22Rv1 (cell line): ENCODE results near the gene DMRTB1.

ENCODE experiments used
- H3K27ac ChIP-seq: fragments of 450-650 bp; 2 replicates; pipeline ENCODE4 v1.5.1; 2017
- ZFX ChIP-seq: fragments of 450-650 bp; IDR thresholded peaks from 2 replicates; pipeline ENCODE4 v1.6.1; 2017; ENCODE audit warnings: antibody characterized with exemption, borderline replicate concordance
- TF ChIP-seq, protein P1 (sequence below): fragments of 450-650 bp; IDR thresholded peaks from 2 replicates; pipeline ENCODE4 v1.5.1; 2017; ENCODE audit warnings: mild to moderate bottlenecking

Gene DMRTB1

DNA sequence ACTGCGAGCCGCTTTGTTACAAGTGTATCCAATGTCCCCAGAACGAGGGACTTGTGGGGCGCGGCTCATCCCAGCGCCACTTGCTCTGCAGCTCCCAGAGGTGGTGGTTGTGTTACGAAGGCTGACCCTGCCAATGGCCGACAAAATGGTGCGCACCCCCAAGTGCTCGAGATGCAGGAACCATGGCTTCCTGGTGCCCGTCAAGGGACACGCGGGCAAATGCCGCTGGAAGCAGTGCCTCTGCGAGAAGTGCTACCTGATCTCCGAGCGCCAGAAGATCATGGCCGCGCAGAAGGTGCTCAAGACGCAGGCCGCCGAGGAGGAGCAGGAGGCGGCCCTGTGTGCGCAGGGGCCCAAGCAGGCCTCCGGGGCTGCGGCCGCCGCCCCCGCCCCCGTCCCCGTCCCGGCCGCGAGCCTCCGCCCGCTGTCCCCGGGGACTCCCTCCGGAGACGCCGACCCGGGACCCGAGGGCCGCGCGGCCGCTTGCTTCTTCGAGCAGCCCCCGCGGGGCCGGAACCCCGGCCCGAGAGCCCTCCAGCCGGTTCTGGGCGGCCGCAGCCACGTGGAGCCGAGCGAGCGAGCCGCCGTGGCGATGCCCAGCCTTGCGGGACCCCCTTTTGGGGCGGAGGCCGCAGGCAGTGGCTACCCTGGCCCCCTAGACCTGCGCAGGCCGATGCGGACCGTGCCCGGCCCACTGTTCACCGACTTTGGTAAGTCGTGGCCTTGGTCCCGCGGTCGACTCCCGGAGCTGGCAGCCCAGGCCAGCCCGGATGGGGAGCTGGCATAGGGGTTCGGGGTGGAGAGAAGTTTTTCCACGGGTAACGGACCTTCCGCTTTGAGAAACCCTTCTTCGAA, at the start of gene DMRTB1:
TSS of gene DMRTB1 (plus strand) at position 79 of the 855 bp plus-strand sequence. CDS start at position 134, 55 bp downstream.
- H3K27ac ChIP-seq: no peak within 1 kb of the TSS

DNA sequence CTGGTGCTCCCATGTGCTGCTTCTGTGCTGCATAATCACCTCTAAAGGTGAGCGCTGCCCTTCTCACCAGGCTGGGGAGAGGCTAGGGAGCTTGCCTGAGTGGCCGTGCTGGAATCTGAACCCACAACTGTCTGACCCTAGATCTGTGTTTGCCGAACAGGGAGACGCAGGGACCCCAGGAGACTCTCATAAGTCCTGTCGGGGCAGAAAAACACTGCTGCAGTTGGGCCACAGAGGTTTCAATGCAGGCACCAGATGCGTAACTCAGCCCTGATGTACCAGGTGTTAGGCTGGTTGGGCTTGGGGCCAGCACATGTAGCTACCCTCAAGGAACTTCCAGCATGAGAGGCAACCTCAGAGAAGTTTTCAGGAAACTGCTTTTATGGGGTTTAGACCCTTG, 49.5 kb upstream of the DMRTB1 start:
- no peak overlapping the region for H3K27ac ChIP-seq
- TF ChIP-seq, protein P1, sequence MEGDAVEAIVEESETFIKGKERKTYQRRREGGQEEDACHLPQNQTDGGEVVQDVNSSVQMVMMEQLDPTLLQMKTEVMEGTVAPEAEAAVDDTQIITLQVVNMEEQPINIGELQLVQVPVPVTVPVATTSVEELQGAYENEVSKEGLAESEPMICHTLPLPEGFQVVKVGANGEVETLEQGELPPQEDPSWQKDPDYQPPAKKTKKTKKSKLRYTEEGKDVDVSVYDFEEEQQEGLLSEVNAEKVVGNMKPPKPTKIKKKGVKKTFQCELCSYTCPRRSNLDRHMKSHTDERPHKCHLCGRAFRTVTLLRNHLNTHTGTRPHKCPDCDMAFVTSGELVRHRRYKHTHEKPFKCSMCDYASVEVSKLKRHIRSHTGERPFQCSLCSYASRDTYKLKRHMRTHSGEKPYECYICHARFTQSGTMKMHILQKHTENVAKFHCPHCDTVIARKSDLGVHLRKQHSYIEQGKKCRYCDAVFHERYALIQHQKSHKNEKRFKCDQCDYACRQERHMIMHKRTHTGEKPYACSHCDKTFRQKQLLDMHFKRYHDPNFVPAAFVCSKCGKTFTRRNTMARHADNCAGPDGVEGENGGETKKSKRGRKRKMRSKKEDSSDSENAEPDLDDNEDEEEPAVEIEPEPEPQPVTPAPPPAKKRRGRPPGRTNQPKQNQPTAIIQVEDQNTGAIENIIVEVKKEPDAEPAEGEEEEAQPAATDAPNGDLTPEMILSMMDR: no peak
- no peak for TF ChIP-seq ZFX

More for the DNA sequence above, at the start of gene DMRTB1:
- no peak for TF ChIP-seq ZFX
- TF ChIP-seq, protein P1: no peak

DNA sequence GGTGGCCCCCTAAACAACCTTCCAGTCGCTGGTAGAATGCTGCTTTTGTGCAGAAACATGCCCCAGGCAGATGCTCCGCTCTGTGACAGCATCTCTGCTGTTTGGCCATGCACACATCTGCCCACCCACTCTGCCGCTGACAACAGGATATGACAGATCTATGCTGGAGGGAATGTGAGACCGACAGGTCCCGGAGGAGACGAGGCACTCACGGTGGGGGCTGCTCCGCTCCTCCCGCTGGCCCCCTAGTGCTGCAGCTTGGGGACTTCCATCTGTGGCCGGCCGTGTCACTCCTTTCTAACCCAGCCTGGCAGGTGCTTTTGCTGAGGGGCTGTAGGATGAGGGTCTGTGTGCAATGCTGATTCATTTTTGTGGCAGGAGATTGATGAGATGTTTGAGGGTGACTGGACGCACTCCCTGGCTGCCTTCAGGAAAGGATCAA, 49.1 kb upstream of the DMRTB1 start:
- TF ChIP-seq, protein P1: no peak
- no peak for TF ChIP-seq ZFX
- H3K27ac ChIP-seq: no peak overlapping the region

DNA sequence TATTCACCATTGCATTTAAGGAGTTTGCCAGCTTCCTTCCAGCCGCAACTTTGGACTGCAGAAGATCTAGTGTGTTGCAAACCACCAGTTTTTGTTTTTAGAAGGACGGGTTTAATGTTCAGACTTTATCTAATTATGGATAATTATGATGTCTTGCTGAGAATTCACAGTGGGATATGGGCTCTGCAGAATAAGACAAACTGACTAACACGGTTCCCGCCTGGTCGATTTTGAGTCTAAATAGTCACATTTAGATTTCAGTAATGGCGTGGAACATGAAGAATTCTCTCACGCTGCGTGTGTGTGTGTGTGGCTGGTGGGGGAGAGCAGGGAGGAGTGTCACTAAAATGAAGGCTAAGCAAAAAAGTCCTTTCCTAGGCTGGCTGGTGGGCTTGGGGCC, 48.5 kb upstream of the DMRTB1 start:
- H3K27ac ChIP-seq: no peak overlapping the region
- TF ChIP-seq, protein P1: no peak
- TF ChIP-seq ZFX: no peak

DNA sequence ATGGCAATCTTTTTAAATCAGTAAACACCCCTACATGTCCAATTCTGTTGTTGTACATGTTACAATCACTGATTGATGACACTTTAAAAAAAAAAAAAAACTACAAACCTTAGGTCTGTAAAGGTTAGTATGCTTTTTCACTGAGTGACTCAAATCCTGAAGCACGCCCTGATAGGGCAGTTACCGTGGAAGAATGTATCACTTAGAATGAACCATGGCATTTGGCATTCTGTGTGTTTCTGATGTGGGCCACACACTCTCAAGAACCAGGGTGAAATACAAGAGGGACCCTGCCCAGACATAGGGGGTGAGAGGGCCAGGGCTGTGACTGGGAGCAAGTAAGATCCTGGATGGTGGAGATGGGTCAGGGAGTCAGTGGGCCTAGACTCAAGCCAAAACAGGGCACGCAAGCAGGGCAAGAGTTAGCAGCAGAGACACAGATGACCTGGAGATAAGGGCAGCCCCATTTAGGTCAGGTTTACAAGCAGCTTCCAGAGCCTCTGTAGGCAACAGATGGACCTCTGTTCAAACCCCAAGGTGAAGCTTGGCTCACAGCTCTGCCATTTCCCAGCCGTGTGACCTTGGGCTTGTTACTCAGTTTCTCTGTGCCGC, 47.6 kb upstream of the DMRTB1 start:
- no peak for TF ChIP-seq ZFX
- TF ChIP-seq, protein P1: no peak

DNA sequence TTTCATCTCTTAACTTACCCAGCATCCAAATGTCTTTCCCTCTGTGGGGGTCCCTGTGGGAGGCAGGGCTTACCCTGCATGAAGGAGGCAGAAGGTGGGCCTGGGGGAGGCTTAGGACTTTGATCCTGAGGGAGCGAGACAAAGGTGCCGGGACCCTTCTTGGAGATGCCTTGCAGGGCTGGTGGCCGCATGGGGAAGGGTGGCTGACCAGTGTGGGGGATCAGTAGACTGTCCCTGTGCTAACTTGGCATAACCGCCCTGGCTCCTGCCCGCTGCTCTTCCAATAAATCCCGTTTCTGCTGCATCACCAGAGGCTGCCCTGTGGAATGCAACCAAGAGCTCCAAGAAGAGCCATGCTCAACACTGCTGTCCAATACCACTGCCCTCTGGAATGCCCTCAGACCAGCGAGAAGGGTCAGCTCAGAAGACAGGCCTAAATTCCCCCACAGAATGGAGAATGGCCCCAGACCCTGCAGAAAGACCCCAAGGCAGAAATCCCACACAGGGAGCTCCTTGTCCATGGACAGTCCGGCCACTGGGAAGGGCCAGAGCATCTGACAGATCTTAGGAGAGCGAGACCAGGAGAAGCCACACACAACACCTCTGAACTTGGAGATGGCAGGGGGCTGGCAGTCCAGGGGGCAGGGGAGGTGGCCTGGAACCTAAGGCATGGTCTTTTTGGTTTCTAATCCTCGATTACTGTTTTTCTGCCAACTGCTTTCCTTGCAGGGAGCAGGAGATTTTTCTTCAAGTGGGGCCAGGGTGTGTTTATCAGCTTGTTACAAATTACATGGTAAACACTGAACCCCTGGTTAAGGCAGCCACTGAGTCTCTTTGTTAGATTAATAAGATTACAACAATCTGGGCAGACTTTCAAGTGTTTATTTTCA, 46.7 kb upstream of the DMRTB1 start:
- TF ChIP-seq, protein P1: no peak
- TF ChIP-seq ZFX: no peak
- H3K27ac ChIP-seq: no peak overlapping the region

More for the DNA sequence above, 47.6 kb upstream of the DMRTB1 start:
- no peak overlapping the region for H3K27ac ChIP-seq
